Neuronal stem cell (in vitro differentiated cells): ENCODE data around the gene PEX14.

Experiments used
- DNase-seq: peaks from one replicate; pipeline ENCODE4 v3.0.0-alpha.2; 2013; ENCODE audit warnings: low spot score
- H2AFZ ChIP-seq: one replicate; pipeline ENCODE4 v1.6.1; 2013; ENCODE audit warnings: mild to moderate bottlenecking, low read length, inconsistent platforms
- H2AK5ac ChIP-seq: 2 replicates; pipeline ENCODE4 v1.6.1; 2013; ENCODE audit warnings: low read depth, mild to moderate bottlenecking, inconsistent platforms, low read length, moderate library complexity, mixed read lengths
- H2BK120ac ChIP-seq: 2 replicates; pipeline ENCODE4 v1.6.1; 2013; ENCODE audit warnings: low read depth, mild to moderate bottlenecking, inconsistent platforms, low read length, moderate library complexity, mixed read lengths
- H2BK12ac ChIP-seq: one replicate; pipeline ENCODE4 v1.6.1; 2013; ENCODE audit warnings: low read length, inconsistent platforms
- H2BK15ac ChIP-seq: 2 replicates; pipeline ENCODE4 v1.6.1; 2013; ENCODE audit warnings: mild to moderate bottlenecking, low read length, inconsistent platforms, mixed read lengths
- H2BK5ac ChIP-seq: one replicate; pipeline ENCODE4 v1.6.1; 2013; ENCODE audit warnings: inconsistent platforms, mild to moderate bottlenecking, low read length, moderate library complexity
- H3K14ac ChIP-seq: one replicate; pipeline ENCODE4 v1.6.1; 2013; ENCODE audit warnings: low read length, inconsistent platforms
- H3K18ac ChIP-seq: 2 replicates; pipeline ENCODE4 v1.6.1; 2013; ENCODE audit warnings: low read length, inconsistent platforms
- H3K23ac ChIP-seq: 2 replicates; pipeline ENCODE4 v1.6.1; 2013; ENCODE audit warnings: low read depth, mild to moderate bottlenecking, mixed read lengths, low read length, inconsistent platforms; ENCODE audit not compliant: poor library complexity
- H3K27ac ChIP-seq: replicated peaks from 3 replicates; pipeline ENCODE4 v1.5.1; 2013; ENCODE audit warnings: low read length, inconsistent platforms
- H3K27me3 ChIP-seq, 3 experiments: 2 replicates each; pipeline ENCODE4 v1.6.1; 2013; ENCODE audit warnings: low read length in 3 of 3, mild to moderate bottlenecking in 2 of 3, inconsistent platforms in 1 of 3, low read depth in 1 of 3, mixed read lengths in 1 of 3, moderate library complexity in 1 of 3; ENCODE audit not compliant: control insufficient read depth in 3 of 3, insufficient read depth in 3 of 3
- H3K36me3 ChIP-seq, 2 donors: replicated peaks in 1 of 2; 2 replicates each; pipeline ENCODE4 v1.6.1; 2013; ENCODE audit warnings: low read length in 2 of 2; ENCODE audit not compliant: control insufficient read depth in 2 of 2, insufficient read depth in 2 of 2
- H3K4ac ChIP-seq: 2 replicates; pipeline ENCODE4 v1.6.1; 2013; ENCODE audit warnings: inconsistent platforms, mild to moderate bottlenecking, low read length, moderate library complexity
- H3K4me1 ChIP-seq, 2 donors: 1 replicate in 1 of 2; 2 replicates in 1 of 2; pipeline ENCODE4 v1.6.1; 2013; ENCODE audit warnings: low read length in 2 of 2, low read depth in 1 of 2; ENCODE audit not compliant: control insufficient read depth in 2 of 2, insufficient read depth in 1 of 2
- H3K4me2 ChIP-seq: one replicate; pipeline ENCODE4 v1.6.1; 2013; ENCODE audit warnings: mild to moderate bottlenecking, low read length, inconsistent platforms; ENCODE audit not compliant: insufficient read depth, poor library complexity, severe bottlenecking
- H3K4me3 ChIP-seq, 2 donors: 2 replicates each; pipeline ENCODE4 v1.5.1; 2013; ENCODE audit warnings: low read length in 2 of 2, mild to moderate bottlenecking in 2 of 2, inconsistent platforms in 1 of 2, moderate library complexity in 1 of 2
- H3K79me1 ChIP-seq: one replicate; pipeline ENCODE4 v1.6.1; 2013; ENCODE audit warnings: low read depth, mild to moderate bottlenecking, inconsistent platforms, low read length, moderate library complexity
- H3K9ac ChIP-seq: one replicate; pipeline ENCODE4 v1.6.1; 2013; ENCODE audit warnings: mild to moderate bottlenecking, low read depth, low read length, inconsistent platforms; ENCODE audit not compliant: poor library complexity
- H3K9me3 ChIP-seq, 2 donors: replicated peaks in 1 of 2; 2 replicates each; pipeline versions ENCODE3 to v1.6.1; 2013; ENCODE audit warnings: low read length in 2 of 2, mild to moderate bottlenecking in 2 of 2, inconsistent platforms in 1 of 2, low read depth in 1 of 2, mixed read lengths in 1 of 2, moderate library complexity in 1 of 2; ENCODE audit not compliant: control insufficient read depth in 2 of 2, insufficient read depth in 1 of 2
- H4K8ac ChIP-seq: one replicate; pipeline ENCODE4 v1.6.1; 2013; ENCODE audit warnings: low read depth, mild to moderate bottlenecking, inconsistent platforms, low read length, moderate library complexity
- H4K91ac ChIP-seq: one replicate; pipeline ENCODE4 v1.6.1; 2013; ENCODE audit warnings: low read length, low read depth, mild to moderate bottlenecking, inconsistent platforms; ENCODE audit not compliant: poor library complexity
- WGBS, 2 donors: extraction: QIAGEN DNeasy Blood & Tissue Kit; methylation state at CpG; one replicate each; pipeline ENCODE4 v1.1.7; 2013; ENCODE audit warnings: missing lambda C conversion rate in 2 of 2, mixed read lengths in 1 of 2; ENCODE audit not compliant: insufficient read length in 2 of 2, insufficient replicate concordance in 1 of 2; ENCODE audit errors: extremely low coverage in 2 of 2; 5-methylcytosine and 5-hydroxymethylcytosine counted together

Gene PEX14

DNA sequence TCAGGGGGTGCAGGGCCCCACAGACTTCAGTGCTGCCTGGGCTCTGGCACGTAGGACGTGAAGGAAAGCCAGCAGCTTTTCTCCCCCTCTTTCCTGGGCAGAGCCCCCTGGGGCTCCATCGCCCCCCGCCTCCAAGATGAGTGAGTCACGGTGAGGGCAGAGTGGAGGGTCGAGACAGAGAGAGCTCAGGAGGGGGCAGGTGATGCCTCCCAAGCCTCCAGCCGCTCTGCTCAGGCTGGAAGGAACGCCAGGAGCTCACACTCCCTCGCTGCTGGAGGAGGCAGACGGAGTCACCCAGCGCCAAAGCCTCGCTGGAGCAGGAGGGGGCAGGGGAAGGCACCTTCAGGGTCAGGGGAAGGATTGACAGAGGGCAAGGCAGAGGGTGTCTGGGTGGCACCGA is 202.2 kb downstream of the PEX14 start:
- H2BK5ac ChIP-seq: no peak overlapping the region
- WGBS, 2 donors: no CpG with 5 or more reads among the region's 13 CpGs
- H3K4me2 ChIP-seq: no peak overlapping the region
- H3K23ac ChIP-seq: peak overlapping the region; percentile 58
- no peak overlapping the region for H3K14ac ChIP-seq
- H2BK15ac ChIP-seq: peak overlapping the region; percentile 55
- no peak for DNase-seq
- no peak overlapping the region for H2AFZ ChIP-seq
- H2BK120ac ChIP-seq: peak overlapping the region; percentile 4
- H3K36me3 ChIP-seq: no peaks in the 10 kb centered on the region
- peak overlapping the region; percentile 33 for H2AK5ac ChIP-seq
- no peak overlapping the region for H4K91ac ChIP-seq
- no peak overlapping the region for H4K8ac ChIP-seq
- peaks cover 33 to 60% of the 10 kb centered on the region in 2 donors for H3K4me1 ChIP-seq
- H3K4ac ChIP-seq: peak overlapping the region; percentile 72
- peak overlapping the region; percentile 83 for H3K18ac ChIP-seq
- H3K27ac ChIP-seq: no peak overlapping the region
- H3K4me3 ChIP-seq: no peak overlapping the region
- no peaks in the 10 kb centered on the region for H3K9me3 ChIP-seq
- no peaks in the 10 kb centered on the region for H3K27me3 ChIP-seq
- H3K9ac ChIP-seq: peak overlapping the region; percentile 53
- peak overlapping the region; percentile 46 for H2BK12ac ChIP-seq
- H3K79me1 ChIP-seq: peaks cover 6% of the 10 kb centered on the region

GRCh38 chr1:10677491-10678391 is 203.0 kb downstream of the PEX14 start:
- no peak for DNase-seq
- Histone ChIP-seq H2BK5ac (no peak overlapping the region), H3K14ac (no peak overlapping the region), H3K4me2 (no peak overlapping the region), H3K23ac (peak overlapping the region; percentile 58), H3K4me3 (no peak overlapping the region), H3K4ac (no peak overlapping the region), H3K4me1 (peaks cover 41 to 61% of the 10 kb centered on the region in 2 donors), H2BK12ac (peak overlapping the region; percentile 46), H3K27ac (no peak overlapping the region), H3K18ac (peak overlapping the region; percentile 83), H4K91ac (no peak overlapping the region), H3K9ac (peak overlapping the region; percentile 53), H3K9me3 (no peaks in the 10 kb centered on the region), H2AK5ac (peak overlapping the region; percentile 33), H3K79me1 (peaks cover 6% of the 10 kb centered on the region), H3K36me3 (no peaks in the 10 kb centered on the region), H2BK120ac (no peak overlapping the region), H2BK15ac (peak overlapping the region; percentile 40), H2AFZ (peak overlapping the region; percentile 45), H4K8ac (no peak overlapping the region), H3K27me3 (no peaks in the 10 kb centered on the region)
- no CpG with 5 or more reads among the region's 27 CpGs for WGBS, 2 donors

- Histone ChIP-seq H3K4ac (no peak overlapping the region), H2AK5ac (no peak overlapping the region), H3K27me3 (no peaks in the 10 kb centered on the region), H2AFZ (no peak overlapping the region), H3K27ac (no peak overlapping the region), H3K4me2 (no peak overlapping the region), H3K9ac (no peak overlapping the region), H3K18ac (peak overlapping the region; percentile 44), H2BK12ac (no peak overlapping the region), H3K79me1 (peaks cover 3% of the 10 kb centered on the region), H3K4me3 (no peak overlapping the region), H3K36me3 (no peaks in the 10 kb centered on the region), H2BK120ac (no peak overlapping the region), H3K14ac (no peak overlapping the region), H3K23ac (no peak overlapping the region), H4K91ac (no peak overlapping the region), H2BK15ac (no peak overlapping the region), H4K8ac (no peak overlapping the region), H3K9me3 (no peaks in the 10 kb centered on the region), H3K4me1 (peaks cover 47 to 61% of the 10 kb centered on the region in 2 donors), H2BK5ac (no peak overlapping the region)
- no peak for DNase-seq
- WGBS, 2 donors: no CpG with 5 or more reads among the region's 23 CpGs
Measured at GRCh38 chr1:10678402-10678801, 203.7 kb downstream of the PEX14 start.

- H4K91ac ChIP-seq: no peak overlapping the region
- H2BK120ac ChIP-seq: peak overlapping the region; percentile 39
- H3K27me3 ChIP-seq: no peaks in the 10 kb centered on the region
- no peak overlapping the region for H3K4me2 ChIP-seq
- no peaks in the 10 kb centered on the region for H3K79me1 ChIP-seq
- WGBS, 2 donors: no CpG with 5 or more reads among the region's 11 CpGs
- peak overlapping the region; percentile 72 for H3K9ac ChIP-seq
- peaks cover 50 to 63% of the 10 kb centered on the region in 2 donors for H3K4me1 ChIP-seq
- H2BK15ac ChIP-seq: peak overlapping the region; percentile 95
- no peak overlapping the region for H3K4ac ChIP-seq
- H3K27ac ChIP-seq: no peak overlapping the region
- no peaks in the 10 kb centered on the region for H3K9me3 ChIP-seq
- H3K23ac ChIP-seq: no peak overlapping the region
- peak overlapping the region; percentile 85 for H2BK5ac ChIP-seq
- H2AFZ ChIP-seq: no peak overlapping the region
- H2BK12ac ChIP-seq: peak overlapping the region; percentile 31
- H2AK5ac ChIP-seq: peak overlapping the region; percentile 92
- H3K14ac ChIP-seq: no peak overlapping the region
- DNase-seq: no peak
- no peaks in the 10 kb centered on the region for H3K36me3 ChIP-seq
- no peak overlapping the region for H4K8ac ChIP-seq
- peak overlapping the region; percentile 85 for H3K18ac ChIP-seq
- H3K4me3 ChIP-seq: no peak overlapping the region
Measured at GRCh38 chr1:10678852-10679251, 204.1 kb downstream of the PEX14 start.
